ENCODE results near the gene AGXT2.
A peak's percentile ranks its signal among the peaks of the same experiment; 100 is the strongest.

AGXT2 gene, protein sequence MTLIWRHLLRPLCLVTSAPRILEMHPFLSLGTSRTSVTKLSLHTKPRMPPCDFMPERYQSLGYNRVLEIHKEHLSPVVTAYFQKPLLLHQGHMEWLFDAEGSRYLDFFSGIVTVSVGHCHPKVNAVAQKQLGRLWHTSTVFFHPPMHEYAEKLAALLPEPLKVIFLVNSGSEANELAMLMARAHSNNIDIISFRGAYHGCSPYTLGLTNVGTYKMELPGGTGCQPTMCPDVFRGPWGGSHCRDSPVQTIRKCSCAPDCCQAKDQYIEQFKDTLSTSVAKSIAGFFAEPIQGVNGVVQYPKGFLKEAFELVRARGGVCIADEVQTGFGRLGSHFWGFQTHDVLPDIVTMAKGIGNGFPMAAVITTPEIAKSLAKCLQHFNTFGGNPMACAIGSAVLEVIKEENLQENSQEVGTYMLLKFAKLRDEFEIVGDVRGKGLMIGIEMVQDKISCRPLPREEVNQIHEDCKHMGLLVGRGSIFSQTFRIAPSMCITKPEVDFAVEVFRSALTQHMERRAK

DNA sequence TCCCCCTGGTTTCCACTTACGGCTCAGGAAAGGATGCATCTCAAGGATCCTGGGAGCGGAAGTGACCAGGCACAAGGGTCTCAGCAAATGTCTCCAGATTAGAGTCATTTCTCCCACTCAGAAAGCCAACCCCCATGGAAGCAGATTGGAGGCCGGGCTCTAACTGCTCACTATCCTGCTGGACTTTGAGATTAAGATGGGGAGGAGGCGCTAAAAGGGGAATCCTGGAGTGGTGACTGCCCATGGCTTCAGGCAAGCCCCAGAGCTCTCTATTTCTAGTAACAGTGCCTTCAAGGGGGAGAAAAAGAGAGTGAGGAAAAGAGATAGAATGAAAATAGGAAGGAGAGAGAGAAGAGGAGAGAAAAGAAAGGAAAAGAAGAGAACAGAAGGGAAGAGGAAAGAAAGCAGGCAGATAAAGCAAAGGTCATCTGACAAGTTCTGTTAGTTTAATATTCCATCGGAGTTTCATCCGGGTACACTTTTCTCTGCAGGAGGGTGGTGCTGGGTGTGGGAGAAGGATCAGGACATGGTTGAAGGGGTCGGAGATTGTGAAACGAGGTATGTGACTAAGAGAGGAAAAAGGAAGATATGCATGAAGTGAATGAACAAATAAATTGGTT is at the start of gene AGXT2:
TSS of gene AGXT2 (minus strand) at position 165 of the 620 bp plus-strand sequence. CDS start at position 108, 57 bp downstream.
- no peak for DNase-seq (ENCODE audit: low spot score)

DNA sequence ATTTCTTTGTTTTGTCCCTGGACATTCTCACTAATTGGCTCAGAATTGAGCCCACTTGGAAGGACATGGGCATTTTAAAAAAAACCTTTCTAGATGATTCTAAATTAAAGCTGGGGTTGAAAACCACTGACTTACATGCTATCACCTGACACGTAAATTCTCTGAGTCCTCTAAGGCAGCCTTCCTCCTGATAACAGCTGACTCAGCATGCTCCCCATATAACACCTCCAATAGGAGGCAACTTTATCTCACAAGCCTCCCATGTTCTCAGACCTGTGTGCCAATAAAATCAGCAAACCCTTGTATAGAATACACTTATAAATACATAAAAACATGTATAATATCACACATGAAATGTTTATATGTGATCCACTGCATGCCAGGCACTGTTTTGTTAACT is 49.2 kb upstream of the AGXT2 start:
- DNase-seq (ENCODE audit: low spot score), result no peak

DNA sequence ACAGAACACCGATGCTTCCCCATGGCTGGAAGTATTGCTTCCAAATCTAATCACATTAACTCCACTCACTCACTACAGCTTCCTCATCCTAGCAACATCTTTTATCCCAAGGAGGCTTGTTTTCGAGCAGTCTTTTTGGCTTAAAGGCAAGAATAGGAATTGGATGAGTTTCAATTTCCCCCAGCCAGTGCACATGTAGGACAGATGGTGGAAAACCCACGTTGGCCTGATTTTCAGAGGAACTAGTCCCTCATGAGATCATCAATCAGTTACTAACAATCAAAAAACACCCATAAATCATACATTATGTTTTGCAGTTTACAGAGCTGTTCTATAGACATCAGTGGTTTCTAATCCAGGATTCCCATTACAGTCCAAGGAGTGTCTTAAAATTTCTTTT is 48.5 kb upstream of the AGXT2 start:
- peak; percentile 27 for DNase-seq (ENCODE audit: low spot score)

DNA sequence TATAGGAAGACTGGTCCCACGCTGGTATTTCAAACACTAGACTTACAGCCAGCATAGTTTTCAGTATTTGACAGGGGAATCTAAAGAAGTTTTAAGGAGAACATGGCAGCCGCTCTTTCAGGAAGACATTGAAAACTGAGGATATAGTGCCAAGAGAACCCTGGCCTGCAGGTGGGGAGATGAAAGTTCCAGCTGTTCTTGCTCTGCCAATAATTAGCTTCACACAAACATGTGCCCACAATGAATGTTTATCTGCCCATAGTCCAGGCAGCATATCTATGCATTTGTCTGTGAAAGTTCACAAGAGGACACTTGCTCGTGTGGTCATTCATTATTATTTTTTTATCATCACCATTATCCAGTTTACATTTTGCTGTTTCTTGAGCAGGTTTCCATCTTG is 47.6 kb upstream of the AGXT2 start:
- no peak for DNase-seq (ENCODE audit: low spot score)

DNA sequence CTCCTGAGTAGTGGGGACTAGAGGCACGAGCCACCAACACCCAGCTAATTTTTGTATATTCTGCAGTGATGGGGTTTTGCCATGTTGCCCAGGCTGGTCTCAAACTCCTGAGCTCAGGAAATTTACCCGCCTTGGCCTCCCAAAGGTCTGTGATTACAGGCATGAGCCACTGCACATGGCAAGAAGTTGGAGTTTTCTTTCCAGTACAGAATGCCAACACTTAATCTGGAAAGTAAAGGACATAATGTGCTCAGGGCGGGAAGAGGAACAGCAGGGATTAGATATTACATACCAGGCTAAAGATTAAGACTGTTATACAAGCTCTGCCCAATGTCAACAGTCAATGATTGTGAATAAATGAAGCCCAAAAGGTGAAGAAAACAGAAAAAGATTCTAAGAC is 47.2 kb upstream of the AGXT2 start:
- no peak for DNase-seq (ENCODE audit: low spot score)

DNA sequence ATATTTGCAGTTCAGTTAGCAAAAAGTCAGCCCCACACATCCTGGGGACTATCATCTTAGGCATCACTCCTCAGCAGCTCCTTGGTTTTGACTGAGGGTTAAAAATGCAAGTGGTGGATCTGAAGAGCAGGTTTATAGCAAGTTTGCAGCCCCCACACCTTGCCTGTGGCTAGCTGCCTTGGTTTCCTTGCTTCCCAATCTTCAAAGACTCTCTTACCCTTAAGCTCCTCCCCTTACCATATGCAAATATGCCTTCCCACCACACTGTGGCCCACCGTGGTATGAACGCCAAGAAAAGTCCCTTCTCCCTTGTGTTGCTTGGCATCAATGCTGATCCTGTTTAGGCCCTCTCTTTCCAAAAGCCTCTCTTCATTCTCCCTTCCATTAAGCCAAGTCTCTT is 45.0 kb upstream of the AGXT2 start:
- DNase-seq (ENCODE audit: low spot score), result no peak

DNA sequence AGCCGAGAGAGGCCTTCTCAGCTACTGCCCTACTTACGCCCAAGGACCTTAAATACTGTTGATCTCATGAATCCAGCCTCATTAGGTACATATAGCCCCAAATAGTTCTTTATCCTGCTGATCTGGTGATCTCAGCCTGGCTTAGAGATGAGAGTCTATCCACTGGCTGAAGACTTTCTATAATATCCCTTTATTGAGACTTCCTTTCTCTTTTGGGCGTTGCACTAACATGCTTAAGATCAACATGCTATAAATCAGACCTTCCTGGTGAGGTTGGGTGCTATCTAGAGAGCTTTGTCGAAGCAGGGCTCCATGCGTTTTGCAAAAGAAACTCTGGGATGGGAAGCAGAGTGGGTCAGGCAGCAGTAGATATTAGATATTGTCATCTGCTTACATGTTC is 44.0 kb upstream of the AGXT2 start:
- no peak for DNase-seq (ENCODE audit: low spot score)

DNA sequence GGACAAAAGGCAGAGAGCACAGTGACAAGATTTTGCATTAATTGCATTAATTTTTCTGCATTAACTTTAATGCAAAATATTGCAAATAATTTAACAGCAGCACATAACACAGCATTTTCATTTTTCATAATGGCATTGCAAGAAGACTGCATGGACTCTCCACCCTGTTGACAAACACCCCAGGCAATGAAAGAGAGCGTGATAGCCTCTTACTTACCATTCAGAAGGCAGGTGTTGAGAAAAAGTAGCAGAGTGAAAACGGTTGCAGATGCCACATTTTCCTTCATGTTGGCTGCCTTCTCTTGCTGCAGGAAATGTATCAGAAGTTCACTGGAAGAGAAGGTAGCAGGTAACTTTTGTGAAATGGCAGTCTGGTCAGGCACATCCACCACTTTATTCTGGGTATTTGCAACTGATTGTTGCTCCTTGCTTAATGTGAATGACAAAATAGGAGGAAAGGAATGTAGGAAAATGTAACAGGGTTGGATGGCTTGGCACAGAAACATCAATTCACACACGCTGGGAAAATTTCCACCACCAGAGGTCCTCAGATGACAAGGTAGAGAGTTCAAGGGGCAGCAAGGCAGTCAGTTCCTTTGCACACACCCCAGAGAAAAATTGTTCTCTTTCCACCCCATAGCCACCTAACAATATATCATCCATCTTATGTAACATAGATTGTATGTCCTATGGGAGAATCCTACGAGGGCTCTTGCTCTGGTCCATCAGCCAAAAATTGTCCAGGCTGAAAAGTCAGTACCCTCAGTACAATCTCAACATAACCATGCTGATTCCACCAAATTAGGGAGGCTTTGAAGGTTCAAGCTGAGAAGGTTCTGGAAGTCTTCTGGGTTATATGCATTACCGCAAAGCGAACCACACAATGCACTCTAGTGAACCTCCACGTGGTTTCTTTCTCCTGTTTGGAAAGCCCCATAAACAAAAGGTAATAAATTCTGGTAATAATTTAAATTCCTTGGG is 41.9 kb upstream of the AGXT2 start:
- DNase-seq (ENCODE audit: low spot score), result peak; percentile 50

DNA sequence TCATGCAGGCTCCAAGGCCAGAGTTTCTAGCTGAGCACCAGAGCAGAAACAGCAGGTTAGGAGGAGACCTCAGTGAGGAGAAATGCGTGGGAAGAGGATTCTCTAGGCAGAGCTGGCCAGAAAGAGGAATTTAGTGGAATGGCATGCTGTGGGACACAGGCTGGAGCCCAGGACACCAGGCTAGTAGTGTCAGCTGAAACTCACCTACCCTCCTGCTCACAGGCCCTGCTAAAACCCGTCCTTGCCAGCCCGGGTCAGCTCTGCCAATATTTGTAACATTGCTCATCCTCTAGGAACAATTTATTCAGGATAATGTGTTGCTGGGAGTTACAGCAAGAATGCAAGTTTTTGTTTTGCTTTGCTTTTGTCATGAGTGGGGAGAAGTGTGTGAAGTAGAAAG is 40.2 kb upstream of the AGXT2 start:
- DNase-seq (ENCODE audit: low spot score), result no peak

DNA sequence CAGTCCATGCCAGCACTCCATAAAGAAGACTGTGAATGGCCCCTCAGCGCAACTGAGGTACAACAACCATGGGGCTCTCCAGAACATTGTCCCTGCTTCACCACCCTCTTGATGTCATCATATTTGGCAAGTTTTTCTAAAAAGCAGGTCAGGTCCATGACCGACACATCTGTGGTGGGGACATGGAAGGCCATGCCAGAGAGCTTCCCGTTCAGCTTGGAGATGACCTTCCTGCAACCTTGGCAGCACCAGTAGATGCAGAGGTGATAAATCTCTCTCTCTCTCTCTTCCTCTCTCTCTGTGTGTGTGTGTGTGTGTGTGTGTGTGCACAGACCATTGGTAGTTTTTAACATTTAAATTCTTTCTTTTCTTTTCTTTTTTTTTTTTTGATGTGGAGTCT is 35.4 kb upstream of the AGXT2 start:
- DNase-seq (ENCODE audit: low spot score), result no peak

DNA sequence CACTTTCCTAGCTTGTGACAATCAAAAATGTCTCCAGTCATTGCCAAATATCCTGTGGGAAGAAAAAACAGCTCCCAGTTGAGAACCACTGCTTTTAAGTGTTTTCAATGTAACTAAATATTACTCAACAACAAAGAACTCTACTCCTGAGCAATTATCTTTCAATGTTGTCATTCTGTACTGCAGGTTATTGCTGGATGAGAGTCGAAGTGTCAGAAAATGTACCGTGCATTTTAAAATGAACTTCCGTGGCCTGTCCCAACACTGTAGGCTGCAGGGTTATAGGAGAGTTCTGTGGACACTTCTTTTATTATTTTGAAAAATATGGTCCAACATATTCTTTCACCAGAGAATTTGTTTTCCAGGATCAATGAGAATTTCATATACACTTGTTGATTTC is 34.8 kb upstream of the AGXT2 start:
- no peak for DNase-seq (ENCODE audit: low spot score)

DNA sequence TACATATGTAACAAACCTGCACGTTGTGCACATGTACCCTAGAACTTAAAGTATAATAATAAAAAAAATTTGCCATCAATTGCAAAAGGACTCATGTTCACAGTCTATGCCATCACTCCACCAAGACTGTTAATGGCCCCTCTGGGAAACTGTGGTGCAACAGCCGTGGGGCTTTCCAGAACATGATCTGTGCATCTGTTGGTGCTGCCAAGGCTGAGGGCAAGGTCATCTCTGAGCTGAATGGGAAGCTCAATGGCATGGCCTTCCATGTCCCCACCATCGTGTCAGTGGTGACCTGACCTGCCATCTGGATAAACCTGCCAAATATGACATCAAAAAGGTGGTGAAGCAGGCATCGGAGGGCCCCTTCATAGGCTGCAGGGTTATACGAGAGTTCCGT is 33.4 kb upstream of the AGXT2 start:
- DNase-seq (ENCODE audit: low spot score), result no peak

DNA sequence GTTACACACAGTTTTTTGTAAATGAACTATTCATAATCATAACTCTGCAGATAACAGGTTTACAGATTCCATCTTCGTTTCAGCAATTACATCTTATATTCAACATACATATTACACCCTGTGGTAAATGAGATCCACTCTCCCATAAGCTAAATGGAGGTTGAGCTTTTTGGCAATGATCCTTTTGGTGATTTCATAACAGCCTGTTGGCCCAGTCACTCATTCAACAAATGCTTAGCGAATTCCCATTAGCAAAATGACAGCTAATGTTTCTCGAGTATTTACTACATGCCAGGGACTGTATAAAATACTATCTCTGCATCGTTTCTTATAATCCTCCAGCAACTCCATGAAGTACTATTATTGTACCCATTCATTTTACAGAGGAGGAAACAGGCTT is 25.4 kb upstream of the AGXT2 start:
- DNase-seq (ENCODE audit: low spot score), result no peak

DNA sequence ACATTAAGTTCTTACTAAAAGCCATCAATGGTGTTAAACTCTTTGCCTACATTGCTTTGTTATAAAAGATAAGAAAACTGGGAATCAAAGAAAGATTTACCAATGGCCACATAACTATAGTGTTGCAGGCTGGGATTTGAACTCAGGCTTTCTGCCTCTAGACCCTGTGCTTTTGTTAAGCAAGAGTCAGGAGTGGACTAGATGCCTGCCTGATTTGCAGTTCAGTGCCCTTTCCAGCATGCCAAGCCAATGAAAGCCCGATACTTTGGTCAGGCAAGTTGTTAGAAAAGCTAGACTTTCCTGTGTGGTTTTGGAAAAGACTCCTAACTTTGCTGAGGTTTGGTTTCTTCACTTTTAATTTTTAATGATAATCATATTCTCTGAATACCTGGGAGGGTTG is 21.4 kb upstream of the AGXT2 start:
- no peak for DNase-seq (ENCODE audit: low spot score)

DNA sequence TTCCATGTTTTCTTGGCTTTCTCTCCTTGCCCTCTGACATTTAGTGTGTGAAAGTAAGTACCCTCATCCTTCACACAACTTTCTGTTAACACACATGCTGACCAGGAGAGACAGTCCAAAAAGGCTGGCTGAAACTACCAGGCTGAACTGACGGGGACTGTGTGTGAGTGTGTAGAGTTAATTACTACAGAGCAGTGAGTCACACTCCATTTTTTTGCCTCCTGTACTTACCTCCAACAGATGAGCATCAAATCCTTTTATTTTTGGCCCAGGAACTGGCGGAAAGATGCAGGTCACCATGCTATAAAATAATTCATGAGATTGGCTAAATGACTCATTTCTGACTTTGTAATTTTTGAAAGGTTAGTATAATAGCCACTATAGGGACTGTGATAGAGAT is 20.2 kb upstream of the AGXT2 start:
- no peak for DNase-seq (ENCODE audit: low spot score)

DNA sequence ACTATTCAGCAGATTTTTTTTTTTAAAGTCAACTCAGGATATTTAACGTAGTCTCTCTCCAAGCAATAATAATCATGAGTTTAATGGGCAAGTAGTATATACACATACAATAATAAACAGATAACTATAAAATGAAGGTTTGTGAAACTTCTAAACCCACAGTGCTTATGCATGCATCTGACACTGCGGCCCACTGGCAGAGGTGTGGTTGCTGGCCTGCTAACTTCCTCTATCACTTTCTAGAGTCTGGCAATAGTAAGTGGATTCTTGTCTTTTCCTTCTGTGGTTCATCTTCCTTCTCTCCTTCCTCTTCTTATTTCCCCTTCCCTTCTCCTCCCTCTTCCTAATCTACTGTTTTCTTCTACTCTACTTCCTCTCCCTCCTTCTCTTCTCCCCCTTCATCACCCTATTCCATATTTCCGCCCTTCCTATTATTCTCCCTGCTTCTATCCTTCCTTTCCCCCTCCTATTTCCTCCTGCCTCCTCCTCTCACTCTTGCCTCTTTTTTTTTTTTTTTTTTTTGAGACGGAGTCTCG is 18.6 kb upstream of the AGXT2 start:
- no peak for DNase-seq (ENCODE audit: low spot score)

DNA sequence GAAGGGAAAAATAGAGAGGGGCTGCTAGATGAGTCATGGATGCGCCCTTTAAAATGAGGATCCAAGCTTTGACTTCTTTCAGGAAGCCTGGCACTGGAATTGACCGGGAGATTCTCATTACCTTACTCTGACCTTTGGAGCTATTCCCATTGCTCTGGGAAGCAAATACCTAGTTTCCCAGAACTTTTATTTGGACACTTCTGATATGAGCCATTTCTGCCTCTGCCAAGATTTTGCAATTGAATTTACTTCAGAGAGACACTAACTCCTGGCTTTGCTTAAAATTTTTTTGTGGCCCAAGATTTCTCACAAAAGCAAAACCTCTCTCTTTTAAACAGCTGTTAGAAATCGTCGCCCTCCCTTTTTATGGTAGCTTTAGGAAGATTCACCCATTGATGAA is 15.7 kb upstream of the AGXT2 start:
- no peak for DNase-seq (ENCODE audit: low spot score)

DNA sequence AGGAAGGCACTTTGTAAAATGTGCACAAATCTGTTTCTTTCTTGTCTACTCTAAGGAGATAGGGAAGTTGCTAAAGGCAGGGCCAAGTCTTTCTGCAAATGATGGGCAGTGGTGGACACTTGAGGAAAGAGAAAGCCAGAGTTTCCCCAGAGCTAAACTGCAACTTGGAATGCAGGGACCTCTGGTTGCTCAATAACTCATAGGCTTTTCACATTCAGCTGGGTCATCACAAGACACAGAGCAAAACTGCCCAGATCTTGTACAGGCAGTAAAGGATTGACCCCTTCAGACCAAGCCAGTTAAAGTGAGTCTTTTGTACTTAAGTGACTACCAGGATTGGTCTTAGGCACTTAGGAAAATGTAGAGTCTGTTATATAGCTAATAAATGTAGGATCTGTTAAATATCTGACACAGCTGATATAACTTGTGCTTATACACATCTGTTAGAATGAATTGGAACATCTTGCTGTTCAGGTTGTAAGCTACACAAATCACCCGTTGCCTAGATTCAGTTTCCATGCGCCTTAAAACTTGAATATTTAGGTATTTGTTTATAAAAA is 13.5 kb upstream of the AGXT2 start:
- no peak for DNase-seq (ENCODE audit: low spot score)

DNA sequence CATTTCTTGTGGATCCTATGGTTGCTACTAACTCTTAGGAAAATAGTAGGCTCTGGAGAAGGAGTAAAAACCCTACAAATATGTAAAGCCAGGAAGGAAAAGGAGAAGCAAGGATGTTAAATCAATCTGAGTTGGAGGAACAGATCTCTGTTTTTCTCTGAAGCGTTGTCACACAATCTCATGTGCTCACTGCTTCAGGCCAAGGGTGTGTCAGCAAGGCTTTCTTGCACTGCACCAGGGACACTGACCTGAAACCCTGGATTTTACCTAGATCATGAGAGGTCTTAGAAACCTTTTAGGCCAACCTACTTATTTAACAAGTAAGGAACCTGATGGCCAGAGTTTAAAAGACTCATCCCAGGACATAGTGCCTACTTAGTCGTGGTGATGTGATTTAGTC is 12.5 kb upstream of the AGXT2 start:
- no peak for DNase-seq (ENCODE audit: low spot score)

DNA sequence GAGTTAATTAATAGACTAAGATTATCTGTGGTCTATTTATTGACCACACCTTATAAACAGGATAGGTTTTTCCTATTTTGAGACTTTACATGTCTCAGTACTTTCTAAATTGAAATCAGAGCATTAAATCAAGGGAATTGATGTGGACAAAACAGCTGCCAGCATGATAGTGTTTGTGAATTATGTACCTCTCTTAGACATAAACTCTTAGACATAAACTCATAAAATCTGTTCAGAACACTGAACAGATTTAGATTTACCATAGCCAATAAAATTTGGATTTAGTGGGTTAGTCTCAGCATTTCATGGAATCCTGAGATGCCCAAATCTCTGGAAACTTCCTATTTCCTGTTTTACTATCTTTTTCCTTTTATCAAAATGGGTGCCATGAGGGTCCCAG is 11.5 kb upstream of the AGXT2 start:
- no peak for DNase-seq (ENCODE audit: low spot score)

DNA sequence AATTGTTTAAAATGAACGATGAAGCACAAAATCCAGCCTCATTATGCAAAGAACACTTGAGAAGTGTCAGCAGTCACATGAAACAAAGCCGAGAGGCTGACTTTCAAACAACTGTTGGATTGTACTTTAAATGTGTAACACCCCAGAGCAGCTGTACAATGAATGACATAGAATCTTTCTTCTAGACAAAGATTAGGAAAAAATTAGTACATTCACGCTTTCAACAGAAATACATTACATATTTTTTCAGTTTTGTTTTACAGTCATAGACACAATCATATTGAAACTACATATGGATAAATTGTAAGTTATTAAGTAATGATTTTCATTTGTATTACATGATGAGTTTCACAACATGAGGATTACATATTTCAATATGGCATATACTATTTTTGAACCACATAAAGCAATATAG is 10.6 kb upstream of the AGXT2 start:
- DNase-seq (ENCODE audit: low spot score), result no peak

DNA sequence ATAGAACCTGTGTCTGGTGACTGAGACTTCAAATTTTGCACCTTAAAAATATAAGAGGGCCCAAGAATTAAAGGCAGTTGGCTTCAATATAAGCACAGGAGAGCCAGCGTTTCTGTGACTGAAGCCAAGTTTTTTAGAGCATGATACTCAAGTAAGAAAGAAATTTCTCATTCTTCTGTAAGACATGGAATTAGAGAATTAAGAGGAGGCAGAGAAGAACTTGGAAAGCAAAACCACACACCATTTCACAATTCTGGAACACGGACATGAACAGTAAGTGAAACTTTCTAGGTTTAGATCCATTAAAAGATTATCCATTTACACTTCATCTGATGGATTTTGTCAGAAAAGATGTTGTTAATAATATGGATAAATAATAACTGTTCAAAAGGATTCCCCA is 8.9 kb upstream of the AGXT2 start:
- no peak for DNase-seq (ENCODE audit: low spot score)
